CD4-positive, alpha-beta T cell treated with Interleukin-15 for 1 hour (primary cell): ENCODE results near the gene CASQ2.

Source experiments
- DNase-seq: peaks from one replicate; pipeline ENCODE4 v3.0.0-alpha.2; 2020

The CASQ2 gene

GRCh38 chr1:115768549-115768948, at the start of gene CASQ2:
TSS of gene CASQ2 (minus strand) at chr1:115768714. CDS start at chr1:115768541, 173 bp downstream.
- no peak for DNase-seq

GRCh38 chr1:115815694-115816093, 47.2 kb upstream of the CASQ2 start:
- DNase-seq: no peak

- no peak for DNase-seq
These were observed 46.3 kb upstream of the CASQ2 start for GRCh38 chr1:115814685-115815398.

GRCh38 chr1:115813727-115814126, 45.2 kb upstream of the CASQ2 start:
- no peak for DNase-seq

GRCh38 chr1:115811140-115811828, 42.8 kb upstream of the CASQ2 start:
- no peak for DNase-seq

- no peak for DNase-seq
These were observed 42.1 kb upstream of the CASQ2 start for GRCh38 chr1:115810609-115811008.

- no peak for DNase-seq
These were observed 41.3 kb upstream of the CASQ2 start for GRCh38 chr1:115809847-115810246.

GRCh38 chr1:115809076-115809475, 40.6 kb upstream of the CASQ2 start:
- no peak for DNase-seq

- DNase-seq: no peak
These were observed 39.2 kb upstream of the CASQ2 start for GRCh38 chr1:115807723-115808122.

GRCh38 chr1:115805597-115805996, 37.1 kb upstream of the CASQ2 start:
- DNase-seq: no peak

- no peak for DNase-seq
These were observed 33.9 kb upstream of the CASQ2 start for GRCh38 chr1:115802416-115802815.

- no peak for DNase-seq
These were observed 29.0 kb upstream of the CASQ2 start for GRCh38 chr1:115797486-115797885.

- no peak for DNase-seq
These were observed 28.4 kb upstream of the CASQ2 start for GRCh38 chr1:115796897-115797296.

GRCh38 chr1:115796036-115796435, 27.5 kb upstream of the CASQ2 start:
- DNase-seq: no peak

GRCh38 chr1:115794976-115795639, 26.6 kb upstream of the CASQ2 start:
- no peak for DNase-seq

GRCh38 chr1:115793162-115793561, 24.6 kb upstream of the CASQ2 start:
- DNase-seq: no peak

GRCh38 chr1:115791816-115792215, 23.3 kb upstream of the CASQ2 start:
- no peak for DNase-seq

GRCh38 chr1:115790846-115791245, 22.3 kb upstream of the CASQ2 start:
- no peak for DNase-seq

GRCh38 chr1:115790356-115790755, 21.8 kb upstream of the CASQ2 start:
- DNase-seq: no peak

- DNase-seq: no peak
These were observed 14.8 kb upstream of the CASQ2 start for GRCh38 chr1:115783311-115783710.

- no peak for DNase-seq
These were observed 14.2 kb upstream of the CASQ2 start for GRCh38 chr1:115782571-115783281.

GRCh38 chr1:115781851-115782250, 13.3 kb upstream of the CASQ2 start:
- no peak for DNase-seq

GRCh38 chr1:115781343-115781742, 12.8 kb upstream of the CASQ2 start:
- no peak for DNase-seq
